COLO668 (cell line): ENCODE results near the gene GALNT5.
"Not testable (repeated sequence)": the region's sequence is repeated elsewhere in the genome, so short reads cannot be mapped to it uniquely, and the experiment has no call there.

ENCODE experiments used
- DNase-seq: peaks from one replicate; lab custom pipeline; 2025; ENCODE audit not compliant: unreplicated experiment; lab: John Stamatoyannopoulos, UW

GALNT5 gene, protein sequence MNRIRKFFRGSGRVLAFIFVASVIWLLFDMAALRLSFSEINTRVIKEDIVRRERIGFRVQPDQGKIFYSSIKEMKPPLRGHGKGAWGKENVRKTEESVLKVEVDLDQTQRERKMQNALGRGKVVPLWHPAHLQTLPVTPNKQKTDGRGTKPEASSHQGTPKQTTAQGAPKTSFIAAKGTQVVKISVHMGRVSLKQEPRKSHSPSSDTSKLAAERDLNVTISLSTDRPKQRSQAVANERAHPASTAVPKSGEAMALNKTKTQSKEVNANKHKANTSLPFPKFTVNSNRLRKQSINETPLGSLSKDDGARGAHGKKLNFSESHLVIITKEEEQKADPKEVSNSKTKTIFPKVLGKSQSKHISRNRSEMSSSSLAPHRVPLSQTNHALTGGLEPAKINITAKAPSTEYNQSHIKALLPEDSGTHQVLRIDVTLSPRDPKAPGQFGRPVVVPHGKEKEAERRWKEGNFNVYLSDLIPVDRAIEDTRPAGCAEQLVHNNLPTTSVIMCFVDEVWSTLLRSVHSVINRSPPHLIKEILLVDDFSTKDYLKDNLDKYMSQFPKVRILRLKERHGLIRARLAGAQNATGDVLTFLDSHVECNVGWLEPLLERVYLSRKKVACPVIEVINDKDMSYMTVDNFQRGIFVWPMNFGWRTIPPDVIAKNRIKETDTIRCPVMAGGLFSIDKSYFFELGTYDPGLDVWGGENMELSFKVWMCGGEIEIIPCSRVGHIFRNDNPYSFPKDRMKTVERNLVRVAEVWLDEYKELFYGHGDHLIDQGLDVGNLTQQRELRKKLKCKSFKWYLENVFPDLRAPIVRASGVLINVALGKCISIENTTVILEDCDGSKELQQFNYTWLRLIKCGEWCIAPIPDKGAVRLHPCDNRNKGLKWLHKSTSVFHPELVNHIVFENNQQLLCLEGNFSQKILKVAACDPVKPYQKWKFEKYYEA

DNA sequence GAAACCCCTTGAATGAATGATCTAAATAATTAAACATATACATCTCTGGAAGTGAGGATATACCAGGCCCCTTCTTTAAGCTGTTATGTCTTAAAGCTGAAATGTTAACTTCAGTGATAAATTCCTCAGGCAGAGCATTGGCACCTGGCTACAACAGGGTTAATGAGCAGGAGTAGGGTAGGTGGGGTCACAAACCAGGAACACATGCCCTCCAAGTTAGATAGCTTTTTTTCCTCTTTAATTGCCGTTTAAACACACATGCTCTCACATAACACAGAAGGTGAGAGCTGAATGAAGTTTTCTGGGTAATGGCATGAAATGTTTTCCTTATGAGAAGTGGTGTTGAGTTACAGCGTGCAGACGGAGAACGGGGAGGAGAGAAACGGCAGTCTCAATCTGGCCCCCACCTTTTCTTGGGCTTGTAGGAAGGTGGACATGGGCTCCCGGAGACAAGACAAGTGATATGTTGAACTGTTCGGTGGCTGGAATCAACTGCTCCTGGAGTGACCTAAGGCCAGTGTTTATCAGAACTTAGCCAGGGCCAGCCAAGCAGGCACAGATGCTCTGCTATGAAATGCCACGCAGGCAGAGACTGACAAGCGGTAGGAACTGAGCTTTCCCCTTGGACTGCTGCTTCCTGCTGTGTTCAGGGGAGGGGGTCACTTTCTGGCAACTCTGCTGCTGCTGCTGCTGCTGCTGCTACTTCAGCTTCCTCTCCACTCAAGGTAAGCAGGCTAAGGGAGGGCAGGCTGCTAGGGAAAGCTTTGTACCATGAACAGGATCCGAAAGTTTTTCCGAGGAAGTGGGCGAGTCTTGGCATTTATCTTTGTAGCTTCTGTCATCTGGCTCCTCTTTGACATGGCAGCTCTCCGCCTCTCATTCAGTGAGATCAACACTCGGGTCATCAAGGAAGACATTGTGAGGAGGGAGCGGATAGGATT lies at the start of gene GALNT5:
GALNT5 (plus strand) TSS at position 394 of the 941 bp plus-strand sequence; CDS start at position 772, 378 bp downstream.
- DNase-seq, result peak; percentile 11

DNA sequence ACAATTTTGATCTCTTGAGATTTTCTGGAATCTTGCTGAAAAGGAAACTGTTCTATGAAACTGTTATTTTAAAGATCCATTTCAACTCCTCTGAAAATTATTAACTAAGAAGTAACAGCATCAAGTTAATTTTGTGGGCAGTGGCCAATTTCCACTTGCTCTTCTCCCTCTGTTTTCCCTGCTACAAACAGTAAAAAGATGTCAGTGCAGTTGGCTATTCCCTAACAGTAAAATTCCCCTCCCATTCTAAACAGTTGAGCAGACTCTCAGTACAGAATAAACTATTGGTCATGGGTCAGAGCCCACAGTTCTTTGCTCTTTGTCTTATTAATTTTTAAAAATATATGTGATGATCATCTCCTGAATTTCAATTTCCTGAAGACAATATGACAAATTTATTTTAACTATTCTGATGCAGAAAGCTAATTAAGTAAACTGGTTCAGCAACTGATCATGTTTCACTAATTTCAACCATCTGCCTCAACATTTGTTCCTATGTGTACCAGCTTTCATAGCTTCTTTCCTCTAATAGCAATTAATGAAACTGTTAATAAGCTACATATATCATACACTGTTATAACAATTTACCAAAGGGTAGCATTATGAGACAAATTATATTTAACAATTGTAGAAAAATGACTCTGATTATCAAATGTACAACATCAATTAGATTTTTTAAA lies 41.1 kb upstream of the GALNT5 start:
- DNase-seq, result no peak

DNA sequence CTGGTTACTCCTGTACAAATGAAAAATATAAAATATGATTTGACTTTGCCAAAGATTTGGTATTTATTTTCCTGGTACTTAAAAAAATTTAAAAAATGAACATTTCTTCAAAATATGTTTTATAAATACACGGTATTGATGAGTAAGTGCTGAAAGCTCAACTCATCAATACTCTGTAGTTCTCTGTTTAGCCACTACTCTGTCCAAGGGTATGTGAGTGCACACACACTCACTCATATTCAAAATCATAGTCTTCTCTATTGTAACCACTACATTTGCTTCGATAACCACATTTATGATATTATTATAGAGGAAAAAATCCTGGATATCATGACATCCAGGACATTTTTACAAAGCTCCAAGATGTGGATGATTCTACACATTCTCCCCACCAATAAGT lies 40.1 kb upstream of the GALNT5 start:
- DNase-seq, result no peak

DNA sequence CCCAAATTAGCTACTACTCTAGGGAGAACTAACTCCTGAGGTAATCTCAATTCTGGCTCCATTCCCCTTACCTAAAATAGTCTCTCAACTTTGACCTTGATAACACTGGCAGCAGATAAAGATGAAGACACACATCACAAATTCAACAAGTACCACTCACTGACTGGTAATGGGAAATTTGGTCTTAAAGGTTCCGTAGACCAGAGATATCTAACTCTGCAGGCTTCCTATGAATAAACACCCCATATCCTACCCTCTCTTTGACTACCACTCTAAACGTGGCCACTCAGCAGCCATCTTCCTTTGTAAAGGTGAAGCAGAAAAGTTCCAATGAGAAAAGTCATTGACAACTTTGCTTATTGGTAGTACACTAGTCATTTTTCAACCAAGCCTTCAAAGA lies 38.6 kb upstream of the GALNT5 start:
- DNase-seq, result no peak

DNA sequence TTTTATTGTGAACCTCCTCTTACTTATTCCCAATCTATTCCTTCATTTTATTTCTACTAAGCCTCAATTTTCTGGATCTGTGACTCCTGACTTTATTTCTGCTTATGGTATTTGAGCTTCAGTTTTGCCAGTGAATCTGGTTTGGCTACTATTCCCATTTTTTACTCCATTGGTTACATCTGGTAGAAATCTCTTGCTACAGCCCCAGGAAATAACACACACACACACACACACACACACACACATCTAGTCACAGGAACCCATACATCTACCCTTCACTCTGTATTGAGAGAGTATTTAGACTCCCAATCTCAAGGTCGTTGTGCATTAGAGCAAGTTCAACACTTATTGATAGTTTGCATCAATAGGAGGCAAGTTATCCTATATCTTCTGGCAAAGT lies 37.0 kb upstream of the GALNT5 start:
- DNase-seq, result no peak

DNA sequence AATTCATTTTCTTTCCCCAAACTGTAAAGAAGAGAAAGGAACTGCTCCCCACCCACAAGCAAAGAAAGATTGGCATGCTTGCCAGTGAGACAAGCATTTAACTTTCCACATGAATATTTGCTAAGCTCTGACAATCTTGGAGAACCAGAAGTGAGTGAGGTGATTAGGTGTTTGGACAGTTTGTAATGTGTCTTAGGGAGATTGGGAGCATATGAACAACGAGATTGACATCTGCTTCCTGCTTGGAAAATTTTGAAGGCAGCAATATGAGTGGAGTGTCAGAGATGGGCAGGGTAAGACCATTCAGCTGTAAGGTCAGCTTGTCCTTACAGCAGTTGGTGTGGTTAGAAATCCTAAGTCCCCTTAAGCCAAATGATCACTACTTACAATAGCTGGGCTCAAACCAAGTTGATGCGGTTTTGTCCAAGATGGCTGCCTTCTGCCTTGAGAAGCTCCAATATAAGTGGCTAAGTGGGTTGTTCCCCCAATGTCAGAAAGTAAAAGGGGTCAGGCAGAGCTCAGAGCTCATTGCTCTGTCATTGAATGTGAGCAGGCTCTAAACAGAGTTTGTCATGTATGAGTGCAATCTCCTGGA lies 36.0 kb upstream of the GALNT5 start:
- DNase-seq, result no peak

DNA sequence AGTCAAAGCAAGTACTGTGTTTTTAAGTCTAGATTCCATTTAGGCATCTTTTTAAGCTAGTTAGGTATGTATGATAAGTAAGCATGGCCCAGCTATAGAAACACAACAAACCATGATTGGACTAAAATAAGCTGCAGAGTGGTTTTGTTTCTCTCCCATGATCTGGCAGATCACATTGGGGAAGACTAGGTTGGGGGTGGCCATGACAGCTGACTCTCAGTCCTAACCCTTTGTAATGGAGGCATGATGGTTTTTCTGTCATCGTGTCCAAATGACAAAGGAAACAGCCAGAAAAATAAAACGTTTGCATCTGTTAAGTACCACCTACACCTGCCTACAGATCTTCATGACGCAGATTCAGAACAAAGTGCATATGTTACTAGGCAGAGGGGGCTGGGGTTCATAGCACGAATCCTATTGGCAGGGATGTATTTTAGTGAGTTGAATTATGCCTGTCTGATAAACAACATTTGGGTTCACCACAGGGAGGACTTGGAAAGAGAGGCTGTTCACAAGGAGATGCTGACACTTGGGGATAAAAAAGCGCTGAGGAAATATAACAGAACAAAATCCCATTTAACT lies 33.8 kb upstream of the GALNT5 start:
- no peak for DNase-seq

DNA sequence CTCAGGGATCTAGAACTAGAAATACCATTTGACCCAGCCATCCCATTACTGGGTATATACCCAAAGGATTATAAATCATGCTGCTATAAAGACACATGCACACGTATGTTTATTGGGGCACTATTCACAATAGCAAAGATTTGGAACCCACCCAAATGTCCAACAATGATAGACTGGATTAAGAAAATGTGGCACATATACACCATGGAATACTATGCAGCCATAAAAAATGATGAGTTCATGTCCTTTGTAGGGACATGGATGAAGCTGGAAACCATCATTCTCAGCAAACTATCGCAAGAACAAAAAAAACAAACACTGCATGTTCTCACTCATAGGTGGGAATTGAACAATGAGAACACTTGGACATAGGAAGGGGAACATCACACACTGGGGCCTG lies 33.1 kb upstream of the GALNT5 start:
- not testable (repeated sequence) for DNase-seq

DNA sequence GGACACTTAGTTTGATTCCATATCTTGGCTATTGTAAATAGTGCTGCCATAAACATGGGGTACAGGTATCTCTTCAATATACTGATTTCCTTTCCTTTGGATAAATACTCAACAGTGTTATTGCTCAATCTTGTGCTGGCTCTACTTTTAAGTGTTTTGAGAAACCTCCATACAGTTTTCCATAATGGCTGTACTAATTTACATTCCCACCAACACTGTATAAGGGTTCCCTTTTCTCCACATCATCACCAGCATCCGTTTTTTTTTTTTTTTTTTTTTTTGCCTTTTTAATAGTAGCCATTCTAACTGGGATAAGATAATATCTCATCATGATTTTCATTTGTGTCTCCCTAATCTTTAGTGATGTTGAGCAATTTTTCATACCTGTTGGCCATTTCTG lies 29.9 kb upstream of the GALNT5 start:
- DNase-seq, result no peak

DNA sequence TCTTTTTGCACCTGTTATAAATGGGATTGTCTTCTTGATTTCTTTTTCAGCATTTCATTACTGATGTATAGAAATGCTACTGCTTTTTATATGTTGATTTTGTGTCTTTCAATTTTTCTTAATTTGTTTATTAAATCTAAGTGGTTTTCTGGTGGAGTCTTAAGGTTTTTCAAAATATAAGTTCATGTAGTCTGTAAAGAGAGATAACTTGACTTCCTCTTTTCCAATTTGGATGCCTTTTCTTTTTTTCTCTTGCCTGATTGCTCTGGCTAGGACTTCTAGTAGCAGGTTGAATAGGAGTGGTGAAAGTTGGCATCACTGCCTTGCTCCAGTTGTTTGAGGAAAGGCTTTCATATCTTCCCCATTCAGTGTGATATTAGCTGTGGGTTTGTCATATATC lies 28.6 kb upstream of the GALNT5 start:
- no peak for DNase-seq

DNA sequence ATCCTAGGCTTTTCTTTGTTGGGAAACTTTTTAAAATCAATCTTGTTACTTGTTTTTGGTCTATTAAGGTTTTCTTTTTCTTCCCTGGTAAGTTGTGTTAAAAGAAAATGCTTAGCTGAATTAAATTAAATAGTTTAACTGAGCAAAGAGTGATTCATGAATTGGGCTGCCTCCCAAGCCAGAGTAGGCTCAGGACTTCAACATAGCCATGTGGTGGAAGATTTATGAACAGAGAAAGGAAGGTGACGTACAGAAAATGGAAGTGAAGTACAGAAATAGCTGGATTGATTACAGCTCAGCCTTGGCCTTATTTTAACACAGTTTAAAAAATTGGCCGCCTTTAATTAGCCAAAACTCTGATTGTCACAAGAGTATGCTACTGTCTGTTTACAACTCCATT lies 27.9 kb upstream of the GALNT5 start:
- DNase-seq, result no peak

DNA sequence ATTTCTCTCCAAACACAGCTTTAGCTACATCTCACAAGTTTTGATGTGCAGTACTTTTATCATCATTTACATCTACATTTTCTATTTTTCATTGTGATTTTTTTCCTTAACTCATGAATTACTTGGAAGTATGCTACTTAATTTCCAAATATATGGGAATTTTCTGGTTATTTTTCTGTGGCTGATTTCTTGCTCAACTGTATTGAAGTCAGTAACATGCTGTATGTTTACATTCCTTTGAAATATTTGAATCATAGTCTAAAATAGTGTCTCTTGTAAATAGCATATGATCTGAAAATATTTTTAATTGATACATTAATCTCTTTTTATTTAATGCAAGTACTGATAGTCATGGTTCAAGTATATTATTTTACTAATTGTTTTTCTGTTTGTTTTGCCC lies 26.0 kb upstream of the GALNT5 start:
- DNase-seq, result no peak

DNA sequence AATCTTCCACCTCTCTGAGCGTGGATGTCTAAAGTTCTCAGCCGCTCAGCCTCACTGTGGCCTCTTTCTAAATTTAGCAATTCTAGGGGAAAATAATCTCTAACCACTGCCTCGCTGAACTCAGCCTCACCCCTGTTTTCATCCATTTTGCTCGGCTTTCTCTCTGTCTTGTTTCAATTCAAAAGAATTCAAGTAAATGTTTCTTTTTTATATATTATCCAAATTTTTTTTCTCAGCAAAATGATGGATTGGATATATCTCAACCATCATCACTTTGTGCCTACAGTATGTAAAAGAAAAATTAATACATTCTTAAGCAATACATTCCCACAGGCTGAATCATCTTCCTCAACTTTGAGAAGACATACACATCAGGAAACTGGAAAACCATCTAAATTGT lies 24.0 kb upstream of the GALNT5 start:
- no peak for DNase-seq

DNA sequence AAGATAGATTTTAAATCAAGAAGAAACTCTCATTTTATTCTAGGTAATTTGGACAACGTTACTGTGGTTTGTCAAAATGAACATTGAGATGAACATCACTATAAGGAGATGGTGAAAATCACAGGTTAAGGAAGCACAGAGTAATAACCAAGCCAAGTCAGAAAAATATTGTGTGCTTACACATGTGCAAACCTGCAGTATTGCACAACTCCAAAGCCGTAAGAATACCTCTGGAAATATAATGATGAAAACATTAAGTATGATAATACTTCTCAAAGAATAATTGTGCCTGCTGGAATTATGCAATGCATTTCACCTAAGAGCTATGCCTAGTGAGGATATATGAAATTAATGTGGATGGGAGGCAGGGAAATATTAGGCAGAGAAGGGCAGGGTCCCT lies 21.1 kb upstream of the GALNT5 start:
- DNase-seq, result no peak

DNA sequence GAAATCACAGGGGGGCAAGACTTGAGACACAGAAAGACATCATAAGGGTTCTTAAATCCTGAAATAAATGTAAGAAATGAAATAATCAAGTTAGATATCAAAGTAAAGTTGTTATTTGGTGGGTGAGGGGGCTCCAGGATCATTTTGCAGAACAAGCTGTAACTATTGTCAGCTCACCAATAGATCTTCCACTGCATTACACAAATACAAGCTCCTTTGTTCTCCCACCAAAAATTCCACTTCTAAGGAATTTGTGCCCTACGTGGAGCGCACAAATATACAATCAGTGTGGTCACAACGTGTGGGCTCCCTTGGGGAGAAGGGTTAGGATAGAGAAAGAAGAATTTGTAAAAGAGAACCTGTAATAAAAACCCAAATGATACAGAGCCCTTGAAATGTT lies 19.2 kb upstream of the GALNT5 start:
- DNase-seq, result no peak

DNA sequence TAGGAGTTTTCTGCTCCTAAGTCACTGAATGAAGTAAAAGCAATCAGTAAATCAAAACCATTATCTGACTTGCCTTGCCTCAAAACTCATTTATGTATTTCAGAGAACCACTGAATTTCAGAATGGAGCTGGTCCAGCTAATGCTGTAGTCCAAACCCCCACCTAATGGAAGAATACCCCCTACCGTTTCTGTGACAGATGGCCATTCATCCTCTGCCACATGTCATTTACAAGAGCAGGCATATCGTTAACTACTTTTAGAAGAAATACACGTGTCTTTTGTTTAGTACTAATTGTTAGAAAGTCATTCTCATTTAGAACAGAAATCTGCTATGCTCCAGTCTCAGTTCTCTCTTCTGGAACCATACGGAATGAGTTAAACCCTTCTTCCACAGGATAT lies 12.8 kb upstream of the GALNT5 start:
- no peak for DNase-seq

DNA sequence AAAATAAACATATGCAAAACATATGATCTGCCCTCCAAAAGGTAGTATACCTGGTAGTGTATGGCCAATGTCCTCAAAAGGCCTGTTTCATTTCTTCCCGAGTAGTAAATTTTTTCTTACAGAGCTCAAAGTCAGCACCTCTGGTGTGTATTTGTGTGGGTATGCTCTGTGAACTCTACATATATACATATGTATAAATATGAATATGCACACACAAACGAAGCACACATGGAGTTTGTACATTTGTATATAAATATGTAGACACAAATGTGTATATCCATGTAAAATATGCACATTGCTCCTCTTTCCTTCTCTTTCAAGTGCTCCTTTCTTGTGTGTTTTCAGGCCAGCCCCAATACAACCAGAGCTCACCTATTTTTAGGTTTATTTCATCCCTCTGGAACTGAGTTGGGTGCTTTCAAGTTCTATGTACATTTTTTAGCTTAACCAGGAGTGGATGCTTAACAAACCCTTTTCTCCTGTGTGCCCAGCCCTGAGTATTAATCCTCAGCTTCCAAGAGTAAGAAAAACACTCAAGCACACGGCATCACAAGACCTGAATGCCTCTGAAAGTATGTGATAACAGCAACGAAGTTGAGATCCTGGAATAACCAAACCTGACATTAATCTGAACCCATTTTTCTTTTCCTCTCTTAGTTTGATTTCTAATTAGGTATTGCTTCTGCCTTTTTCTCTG lies 12.2 kb upstream of the GALNT5 start:
- DNase-seq, result no peak

DNA sequence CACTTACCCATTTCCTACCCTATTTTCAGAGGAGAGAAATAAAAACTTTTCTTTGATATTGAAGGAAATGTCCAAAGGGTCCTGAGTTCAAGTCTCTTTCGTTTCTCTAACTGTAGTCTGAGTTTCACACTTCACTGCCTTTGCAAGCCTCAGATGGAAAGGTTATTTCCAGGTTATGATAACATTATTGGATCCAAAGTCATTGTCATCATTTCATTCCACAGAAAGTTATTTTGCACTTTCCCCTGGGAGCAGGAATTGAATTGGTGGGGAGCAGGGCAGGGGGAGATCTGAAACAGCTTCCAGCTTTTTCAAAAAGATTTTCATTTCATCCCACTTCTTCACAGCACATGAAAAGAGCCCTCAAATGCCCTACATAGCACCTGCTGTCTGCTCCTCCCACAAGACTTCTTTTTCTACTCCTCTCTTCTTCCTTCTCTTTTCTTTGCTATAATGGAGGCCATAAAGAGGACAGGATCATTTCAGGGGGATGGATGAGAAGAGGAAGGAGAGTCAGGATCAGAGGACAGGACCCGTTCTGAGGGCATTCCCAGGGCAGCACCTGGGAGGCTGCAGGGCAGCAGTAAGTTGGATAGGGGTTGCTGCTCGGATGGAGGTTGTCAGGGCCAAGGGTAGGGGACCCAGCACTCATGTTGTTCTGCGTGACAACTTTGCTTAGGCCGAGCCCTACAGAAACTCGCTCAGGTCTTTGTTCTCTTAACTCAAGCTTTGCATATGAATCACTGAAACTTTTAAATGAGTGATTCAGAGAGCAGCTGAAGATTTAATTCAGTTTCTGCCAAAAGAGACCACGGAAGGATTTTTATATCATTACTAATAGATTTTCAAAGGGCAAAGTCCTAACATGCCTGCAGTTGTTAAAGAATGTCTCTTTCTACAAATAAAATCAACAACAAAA lies 11.4 kb upstream of the GALNT5 start:
- DNase-seq, result no peak
